HL-60 (cell line): ENCODE data around the gene SPNS3.

ENCODE experiments used
- CTCF ChIP-seq: IDR thresholded peaks from one replicate; pipeline ENCODE4 v1.5.1; 2011; ENCODE audit warnings: low read length, control low read depth, inconsistent platforms; ENCODE audit not compliant: insufficient read depth
- SPI1 ChIP-seq: IDR thresholded peaks from 2 replicates; pipeline ENCODE4 v1.6.1; 2012; ENCODE audit warnings: low read depth, mild to moderate bottlenecking, borderline replicate concordance

- TF ChIP-seq CTCF = no peak
- no peak for TF ChIP-seq SPI1
Observed at GRCh38 chr17:4488989-4489595, 55.4 kb downstream of the SPNS3 start.
